Measurements from ENCODE around the gene CRTAC1.
A peak's percentile ranks its signal among the peaks of the same experiment; 100 is the strongest.

CRTAC1 gene

DNA sequence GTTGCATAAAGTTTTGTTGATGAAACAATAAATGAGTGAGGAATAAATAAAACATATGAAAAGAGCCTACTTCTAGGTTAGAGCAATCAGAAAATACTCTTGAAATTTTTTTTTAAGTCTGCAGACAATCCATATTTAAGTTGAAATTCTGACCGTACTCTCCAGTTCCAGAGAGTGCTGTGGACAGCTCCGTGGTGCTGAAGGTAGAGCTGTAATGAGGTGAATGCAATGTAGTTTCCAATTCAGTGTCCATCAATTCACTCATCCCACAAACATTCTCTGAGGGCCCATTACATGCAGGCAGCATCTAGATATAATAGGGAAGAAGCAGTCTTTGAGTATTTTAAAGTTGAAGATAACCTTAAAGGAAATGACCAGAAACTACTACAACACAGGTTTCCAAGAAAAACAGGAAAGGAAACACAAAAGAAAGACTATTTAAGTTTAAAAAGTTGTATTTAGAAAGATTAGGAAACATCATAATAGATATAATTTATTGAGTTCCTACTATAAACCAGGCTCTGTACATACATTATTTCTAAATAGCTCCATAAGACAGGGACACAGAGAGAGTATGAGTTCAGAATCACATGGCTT, 44.0 kb upstream of the CRTAC1 start:
- H3K27me3 ChIP-seq (ENCODE audit: control insufficient read depth in 1 of 2, insufficient read depth in 1 of 2, low read length in 2 of 2) = peaks cover 0 to 18% of the 10 kb centered on the region in 2 experiments
- H3K4me1 ChIP-seq (ENCODE audit: control insufficient read depth, insufficient read depth, low read depth, low read length) = no peaks in the 10 kb centered on the region
- H2BK12ac ChIP-seq (ENCODE audit: low read length in 2 of 2) = no peak overlapping the region
- no peak overlapping the region for H3K14ac ChIP-seq (ENCODE audit: low read length in 2 of 2)
- no peak overlapping the region for H3K4me2 ChIP-seq (ENCODE audit: low read length, poor library complexity, severe bottlenecking)
- DNase-seq = peak; percentile 19
- H3K23ac ChIP-seq (ENCODE audit: low read length in 2 of 2) = no peak overlapping the region
- no peak overlapping the region for H3K18ac ChIP-seq (ENCODE audit: low read depth in 1 of 2, low read length in 2 of 2)
- H3K4ac ChIP-seq (ENCODE audit: low read depth in 1 of 2, low read length in 2 of 2) = no peak overlapping the region
- no peak overlapping the region for H2BK15ac ChIP-seq (ENCODE audit: low read depth, poor library complexity, severe bottlenecking)
- no peak overlapping the region for H3K4me3 ChIP-seq (ENCODE audit: insufficient read depth in 1 of 2, low read depth in 1 of 2, low read length in 2 of 2)
- no peak overlapping the region for H3K9ac ChIP-seq (ENCODE audit: low read length)
- H4K91ac ChIP-seq (ENCODE audit: low read length) = no peak overlapping the region
- H3K27ac ChIP-seq (ENCODE audit: low read length, poor library complexity, severe bottlenecking) = no peak overlapping the region
- H4K8ac ChIP-seq (ENCODE audit: low read length) = no peak overlapping the region
- no peak overlapping the region for H2BK5ac ChIP-seq (ENCODE audit: low read depth, low read length, poor library complexity, severe bottlenecking)
- H2AFZ ChIP-seq (ENCODE audit: low read depth, low read length) = no peak overlapping the region
- H2AK5ac ChIP-seq (ENCODE audit: low read length, severe bottlenecking) = no peak overlapping the region
- H3K9me3 ChIP-seq (ENCODE audit: control insufficient read depth, low read length) = no peaks in the 10 kb centered on the region
- no peak overlapping the region for H2BK120ac ChIP-seq (ENCODE audit: low read depth, low read length)
- H3K36me3 ChIP-seq (ENCODE audit: control insufficient read depth in 1 of 2, insufficient read depth in 2 of 2, low read depth in 1 of 2, low read length in 2 of 2) = no peaks in the 10 kb centered on the region
- WGBS = no CpG with 5 or more reads among the region's 2 CpGs
- H3K79me1 ChIP-seq (replicated peaks; ENCODE audit: low read length, poor library complexity, severe bottlenecking) = no peaks in the 10 kb centered on the region

DNA sequence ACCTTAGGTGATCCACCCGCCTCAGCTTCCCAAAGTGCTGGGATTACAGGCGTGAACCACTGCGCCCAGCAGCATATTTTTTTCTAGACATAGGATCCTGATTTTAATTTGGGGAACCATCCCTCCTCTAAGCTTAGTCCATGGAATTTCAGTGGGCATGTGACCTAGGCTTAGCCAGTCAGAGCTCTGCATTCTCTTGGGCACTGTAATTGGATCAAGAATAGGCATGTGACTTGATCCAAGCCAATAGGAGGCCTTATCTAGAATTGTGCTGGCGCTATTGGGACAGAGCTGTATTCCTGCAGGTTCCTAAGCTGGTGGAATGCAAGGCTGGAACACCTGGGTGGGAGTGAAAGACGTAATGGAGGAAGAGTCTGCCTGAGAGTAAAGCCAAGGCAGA, 36.7 kb upstream of the CRTAC1 start:
- Histone ChIP-seq H4K8ac (ENCODE audit: low read length) (no peak overlapping the region), H2AK5ac (ENCODE audit: low read length, severe bottlenecking) (no peak overlapping the region), H3K4me3 (ENCODE audit: insufficient read depth in 1 of 2, low read depth in 1 of 2, low read length in 2 of 2) (no peak overlapping the region), H3K4me2 (ENCODE audit: low read length, poor library complexity, severe bottlenecking) (no peak overlapping the region), H2BK5ac (ENCODE audit: low read depth, low read length, poor library complexity, severe bottlenecking) (no peak overlapping the region), H3K79me1 (replicated peaks; ENCODE audit: low read length, poor library complexity, severe bottlenecking) (no peaks in the 10 kb centered on the region), H3K9me3 (ENCODE audit: control insufficient read depth, low read length) (no peaks in the 10 kb centered on the region), H3K14ac (ENCODE audit: low read length in 2 of 2) (no peak overlapping the region), H3K4me1 (ENCODE audit: control insufficient read depth, insufficient read depth, low read depth, low read length) (no peaks in the 10 kb centered on the region), H2AFZ (ENCODE audit: low read depth, low read length) (no peak overlapping the region), H4K91ac (ENCODE audit: low read length) (no peak overlapping the region), H3K23ac (ENCODE audit: low read length in 2 of 2) (no peak overlapping the region), H2BK120ac (ENCODE audit: low read depth, low read length) (no peak overlapping the region), H2BK15ac (ENCODE audit: low read depth, poor library complexity, severe bottlenecking) (no peak overlapping the region), H3K36me3 (ENCODE audit: control insufficient read depth in 1 of 2, insufficient read depth in 2 of 2, low read depth in 1 of 2, low read length in 2 of 2) (no peaks in the 10 kb centered on the region), H3K27me3 (ENCODE audit: control insufficient read depth in 1 of 2, insufficient read depth in 1 of 2, low read length in 2 of 2) (peaks cover 0 to 51% of the 10 kb centered on the region in 2 experiments), H3K4ac (ENCODE audit: low read depth in 1 of 2, low read length in 2 of 2) (no peak overlapping the region), H3K27ac (ENCODE audit: low read length, poor library complexity, severe bottlenecking) (no peak overlapping the region), H3K18ac (ENCODE audit: low read depth in 1 of 2, low read length in 2 of 2) (no peak overlapping the region), H3K9ac (ENCODE audit: low read length) (no peak overlapping the region), H2BK12ac (ENCODE audit: low read length in 2 of 2) (no peak overlapping the region)
- WGBS = 61% methylated on average over 5 of the region's 5 CpGs
- DNase-seq = no peak

GRCh38 chr10:98063740-98064027, 33.3 kb upstream of the CRTAC1 start:
- H3K27me3 ChIP-seq (ENCODE audit: control insufficient read depth in 1 of 2, insufficient read depth in 1 of 2, low read length in 2 of 2) = peaks cover 6 to 68% of the 10 kb centered on the region in 2 experiments
- no peak for DNase-seq
- H2BK5ac ChIP-seq (ENCODE audit: low read depth, low read length, poor library complexity, severe bottlenecking) = no peak overlapping the region
- H3K18ac ChIP-seq (ENCODE audit: low read depth in 1 of 2, low read length in 2 of 2) = no peak overlapping the region
- H3K23ac ChIP-seq (ENCODE audit: low read length in 2 of 2) = no peak overlapping the region
- no peak overlapping the region for H2BK15ac ChIP-seq (ENCODE audit: low read depth, poor library complexity, severe bottlenecking)
- no peak overlapping the region for H3K9ac ChIP-seq (ENCODE audit: low read length)
- no peak overlapping the region for H3K14ac ChIP-seq (ENCODE audit: low read length in 2 of 2)
- H2BK12ac ChIP-seq (ENCODE audit: low read length in 2 of 2) = no peak overlapping the region
- no peak overlapping the region for H2BK120ac ChIP-seq (ENCODE audit: low read depth, low read length)
- no peak overlapping the region for H4K8ac ChIP-seq (ENCODE audit: low read length)
- H3K27ac ChIP-seq (ENCODE audit: low read length, poor library complexity, severe bottlenecking) = no peak overlapping the region
- H3K4ac ChIP-seq (ENCODE audit: low read depth in 1 of 2, low read length in 2 of 2) = no peak overlapping the region
- no peak overlapping the region for H2AK5ac ChIP-seq (ENCODE audit: low read length, severe bottlenecking)
- H3K9me3 ChIP-seq (ENCODE audit: control insufficient read depth, low read length) = no peaks in the 10 kb centered on the region
- no peak overlapping the region for H2AFZ ChIP-seq (ENCODE audit: low read depth, low read length)
- no peaks in the 10 kb centered on the region for H3K79me1 ChIP-seq (replicated peaks; ENCODE audit: low read length, poor library complexity, severe bottlenecking)
- H3K4me2 ChIP-seq (ENCODE audit: low read length, poor library complexity, severe bottlenecking) = no peak overlapping the region
- no peaks in the 10 kb centered on the region for H3K36me3 ChIP-seq (ENCODE audit: control insufficient read depth in 1 of 2, insufficient read depth in 2 of 2, low read depth in 1 of 2, low read length in 2 of 2)
- H3K4me3 ChIP-seq (ENCODE audit: insufficient read depth in 1 of 2, low read depth in 1 of 2, low read length in 2 of 2) = no peak overlapping the region
- no peaks in the 10 kb centered on the region for H3K4me1 ChIP-seq (ENCODE audit: control insufficient read depth, insufficient read depth, low read depth, low read length)
- no peak overlapping the region for H4K91ac ChIP-seq (ENCODE audit: low read length)

DNA sequence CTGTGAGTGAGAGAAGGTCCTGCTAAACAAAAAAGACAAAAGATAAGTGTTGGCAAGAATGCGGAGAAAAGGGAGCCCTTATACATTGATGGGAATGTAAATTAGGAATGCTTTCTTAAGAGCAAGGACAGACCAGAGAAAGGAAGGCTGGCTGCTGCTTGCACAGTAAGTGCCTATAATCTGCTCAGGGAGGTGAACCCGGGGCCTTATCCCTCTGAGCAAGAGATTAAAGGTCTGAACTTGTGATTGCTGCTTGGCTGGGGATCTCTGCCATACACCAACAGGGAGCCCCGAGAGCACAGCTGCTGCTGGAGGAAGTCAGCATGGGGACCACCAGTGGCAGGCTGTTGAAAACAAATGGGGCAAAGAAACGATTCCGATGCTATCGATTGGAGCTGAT, 32.0 kb upstream of the CRTAC1 start:
- H3K4me3 ChIP-seq (ENCODE audit: insufficient read depth in 1 of 2, low read depth in 1 of 2, low read length in 2 of 2) = no peak overlapping the region

More for the DNA sequence above, 32.0 kb upstream of the CRTAC1 start:
- Histone ChIP-seq H2BK120ac (ENCODE audit: low read depth, low read length) (no peak overlapping the region), H3K14ac (ENCODE audit: low read length in 2 of 2) (no peak overlapping the region), H2BK12ac (ENCODE audit: low read length in 2 of 2) (no peak overlapping the region), H2AFZ (ENCODE audit: low read depth, low read length) (no peak overlapping the region), H3K27ac (ENCODE audit: low read length, poor library complexity, severe bottlenecking) (no peak overlapping the region), H3K9ac (ENCODE audit: low read length) (no peak overlapping the region), H3K4me1 (ENCODE audit: control insufficient read depth, insufficient read depth, low read depth, low read length) (no peaks in the 10 kb centered on the region), H3K4me2 (ENCODE audit: low read length, poor library complexity, severe bottlenecking) (no peak overlapping the region), H3K27me3 (ENCODE audit: control insufficient read depth in 1 of 2, insufficient read depth in 1 of 2, low read length in 2 of 2) (peaks cover 6 to 72% of the 10 kb centered on the region in 2 experiments), H2AK5ac (ENCODE audit: low read length, severe bottlenecking) (no peak overlapping the region), H3K36me3 (ENCODE audit: control insufficient read depth in 1 of 2, insufficient read depth in 2 of 2, low read depth in 1 of 2, low read length in 2 of 2) (no peaks in the 10 kb centered on the region), H4K8ac (ENCODE audit: low read length) (no peak overlapping the region), H4K91ac (ENCODE audit: low read length) (no peak overlapping the region), H3K79me1 (replicated peaks; ENCODE audit: low read length, poor library complexity, severe bottlenecking) (no peaks in the 10 kb centered on the region), H3K23ac (ENCODE audit: low read length in 2 of 2) (no peak overlapping the region), H3K9me3 (ENCODE audit: control insufficient read depth, low read length) (no peaks in the 10 kb centered on the region), H3K4ac (ENCODE audit: low read depth in 1 of 2, low read length in 2 of 2) (no peak overlapping the region), H2BK5ac (ENCODE audit: low read depth, low read length, poor library complexity, severe bottlenecking) (no peak overlapping the region), H3K18ac (ENCODE audit: low read depth in 1 of 2, low read length in 2 of 2) (no peak overlapping the region), H2BK15ac (ENCODE audit: low read depth, poor library complexity, severe bottlenecking) (no peak overlapping the region)
- WGBS = 61% methylated on average over 6 of the region's 6 CpGs
- no peak for DNase-seq

Measured in mesenchymal stem cell (in vitro differentiated cells and primary cell).